ES-I3 (cell line): Measurements from ENCODE around the gene MAB21L3.

Source experiments
- H3K36me3 ChIP-seq: 2 replicates; pipeline ENCODE4 v1.6.1; 2013; ENCODE audit warnings: mild to moderate bottlenecking, low read length, control low read depth, moderate library complexity; ENCODE audit not compliant: insufficient read depth
- H3K4me1 ChIP-seq: 2 replicates; pipeline ENCODE4 v1.6.1; 2013; ENCODE audit warnings: mild to moderate bottlenecking, control low read depth, low read length; ENCODE audit not compliant: insufficient read depth
- H3K9ac ChIP-seq: 2 replicates; pipeline ENCODE4 v1.6.1; 2013; ENCODE audit warnings: low read depth, mild to moderate bottlenecking, low read length, moderate library complexity
- H3K9me3 ChIP-seq: 2 replicates; pipeline ENCODE4 v1.6.1; 2013; ENCODE audit warnings: mild to moderate bottlenecking, low read length, moderate library complexity; ENCODE audit not compliant: control insufficient read depth, insufficient read depth

MAB21L3 gene

DNA sequence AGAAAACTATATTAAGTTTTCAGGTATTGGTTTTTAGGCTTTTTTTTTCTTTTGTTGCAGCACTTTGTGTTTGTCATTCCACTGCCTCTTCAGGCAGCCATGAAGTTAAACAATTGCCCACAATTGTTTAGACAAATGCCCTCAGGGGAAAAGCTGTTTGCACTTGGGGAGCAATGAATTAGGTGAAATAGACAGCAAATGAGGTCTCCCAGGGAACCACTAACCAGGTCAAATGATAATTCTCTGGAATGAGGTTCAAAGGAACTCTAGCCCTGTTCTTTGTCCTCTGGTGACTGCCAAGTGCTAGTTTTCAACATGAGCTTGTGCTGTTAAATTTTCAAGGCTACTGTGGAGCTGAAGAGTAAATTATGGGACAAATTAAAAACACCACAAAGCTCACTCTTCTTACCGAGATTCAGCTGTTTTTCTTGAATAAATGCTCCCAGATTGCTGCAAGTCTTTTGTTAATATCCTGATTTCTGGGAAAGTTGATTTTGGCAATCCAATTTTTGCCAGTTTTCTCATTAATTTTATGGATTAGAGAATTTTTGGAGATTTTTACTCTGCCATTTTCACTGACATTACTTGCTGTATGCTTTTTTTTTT is 15.1 kb upstream of the MAB21L3 start:
- H3K36me3 ChIP-seq, result no peaks in the 10 kb centered on the region
- H3K9me3 ChIP-seq, result peaks cover 3% of the 10 kb centered on the region; the same call in 1 of the 2 replicates
- no peak overlapping the region for H3K9ac ChIP-seq
- no peaks in the 10 kb centered on the region for H3K4me1 ChIP-seq

DNA sequence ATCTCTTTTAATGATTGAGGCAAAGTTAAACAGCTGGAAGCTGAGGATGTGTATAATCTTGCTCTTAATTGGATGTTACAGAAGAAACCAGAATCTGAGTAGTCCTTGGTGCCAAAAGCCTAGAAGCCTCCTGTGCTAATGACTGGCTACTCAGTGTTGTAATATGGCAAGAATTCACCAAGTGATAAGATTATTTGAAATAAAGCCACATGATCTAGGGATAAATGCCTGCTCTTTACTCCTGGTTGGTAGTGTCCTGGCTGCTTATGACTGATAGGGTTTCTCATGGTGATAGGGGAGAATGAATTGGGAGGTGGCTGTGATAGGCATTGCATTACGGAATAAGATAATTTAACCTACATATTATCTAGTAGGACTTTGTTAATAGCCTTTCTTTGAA is 13.6 kb upstream of the MAB21L3 start:
- peaks cover 3% of the 10 kb centered on the region; the same call in 1 of the 2 replicates for H3K9me3 ChIP-seq
- H3K36me3 ChIP-seq, result no peaks in the 10 kb centered on the region
- no peaks in the 10 kb centered on the region for H3K4me1 ChIP-seq
- no peak overlapping the region for H3K9ac ChIP-seq

DNA sequence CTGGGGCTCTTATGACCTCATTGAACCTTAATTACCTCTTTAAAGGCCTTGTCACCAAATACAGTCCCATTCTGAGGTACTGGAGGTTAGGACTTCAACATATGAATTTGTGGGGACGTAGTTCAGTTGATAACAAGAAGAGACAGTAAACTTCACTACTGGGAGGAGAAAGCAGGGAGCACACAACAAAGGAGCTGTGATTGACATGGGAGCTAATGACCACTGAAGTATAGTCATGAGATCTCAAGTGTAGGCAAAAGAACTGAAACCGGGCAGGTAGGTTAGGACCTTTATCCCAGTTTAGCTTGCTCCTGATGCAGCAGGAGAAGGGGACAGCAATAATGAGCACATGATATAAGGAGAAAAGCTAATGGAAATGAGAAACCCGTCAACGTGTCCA is 11.8 kb upstream of the MAB21L3 start:
- no peaks in the 10 kb centered on the region for H3K4me1 ChIP-seq
- H3K9me3 ChIP-seq, result peaks cover 3% of the 10 kb centered on the region; the same call in 1 of the 2 replicates
- no peak overlapping the region for H3K9ac ChIP-seq

DNA sequence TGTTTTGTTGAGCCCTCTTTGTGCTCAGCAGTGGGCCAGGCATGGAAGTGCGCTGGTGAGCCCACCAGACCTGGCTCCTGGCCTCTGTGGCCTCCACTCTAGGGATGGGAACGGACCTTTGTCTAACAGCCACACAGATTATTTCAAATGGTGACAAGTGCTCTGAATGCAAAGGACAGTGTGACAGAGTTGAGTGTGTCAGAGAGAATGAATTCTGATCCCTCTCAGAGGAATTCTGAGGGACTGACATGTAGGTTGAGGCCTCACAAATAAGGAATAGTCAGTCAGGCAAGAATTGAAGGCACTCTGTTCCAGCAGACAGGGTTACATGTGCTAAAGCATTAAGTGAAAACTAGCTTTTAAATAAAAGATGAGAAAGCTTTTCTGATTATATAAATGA is 11.3 kb upstream of the MAB21L3 start:
- Histone ChIP-seq H3K4me1 (no peaks in the 10 kb centered on the region), H3K9me3 (peaks cover 3% of the 10 kb centered on the region; the same call in 1 of the 2 replicates), H3K36me3 (no peaks in the 10 kb centered on the region), H3K9ac (no peak overlapping the region)

More for the DNA sequence above, 11.8 kb upstream of the MAB21L3 start:
- no peaks in the 10 kb centered on the region for H3K36me3 ChIP-seq

DNA sequence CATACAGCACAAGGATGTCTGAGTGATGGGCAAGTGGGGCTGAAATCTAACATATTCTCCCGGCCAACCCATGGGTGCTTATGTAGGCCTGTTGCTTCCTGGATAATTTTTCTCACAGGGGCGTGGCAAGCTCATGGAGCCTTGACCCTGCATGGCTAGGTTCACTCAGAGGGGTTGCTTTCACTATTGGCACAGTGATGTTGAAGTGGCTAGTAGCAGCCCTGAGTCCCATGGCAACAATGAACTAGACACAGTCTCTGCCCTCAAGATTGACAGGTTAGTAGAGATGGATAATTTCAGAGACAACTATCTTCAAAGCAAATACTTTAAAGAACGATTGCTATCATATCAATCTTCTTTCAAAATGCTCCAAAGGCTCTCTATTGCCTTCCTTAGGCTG is 6.5 kb upstream of the MAB21L3 start:
- Histone ChIP-seq H3K9ac (no peak overlapping the region), H3K36me3 (no peaks in the 10 kb centered on the region), H3K4me1 (no peaks in the 10 kb centered on the region), H3K9me3 (no peaks in the 10 kb centered on the region)

DNA sequence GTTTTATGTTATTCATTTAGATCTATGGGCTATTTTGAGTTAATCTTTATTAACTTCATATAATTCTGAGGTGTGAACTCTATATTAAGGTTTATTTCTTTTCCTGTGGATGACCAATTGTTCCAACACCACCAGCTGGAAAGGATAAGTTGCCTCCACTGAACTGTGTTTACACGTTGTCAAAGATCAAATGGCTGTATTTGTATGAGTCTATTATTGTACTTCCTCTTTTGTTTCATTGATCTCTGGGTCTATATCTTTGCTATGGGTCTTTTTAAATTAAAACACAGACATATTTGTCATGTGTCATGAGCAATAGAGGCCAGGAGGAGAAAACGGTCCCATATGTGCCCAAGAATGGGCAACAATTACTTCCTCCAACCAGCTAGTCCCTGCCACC is 5.2 kb upstream of the MAB21L3 start:
- no peaks in the 10 kb centered on the region for H3K9me3 ChIP-seq

DNA sequence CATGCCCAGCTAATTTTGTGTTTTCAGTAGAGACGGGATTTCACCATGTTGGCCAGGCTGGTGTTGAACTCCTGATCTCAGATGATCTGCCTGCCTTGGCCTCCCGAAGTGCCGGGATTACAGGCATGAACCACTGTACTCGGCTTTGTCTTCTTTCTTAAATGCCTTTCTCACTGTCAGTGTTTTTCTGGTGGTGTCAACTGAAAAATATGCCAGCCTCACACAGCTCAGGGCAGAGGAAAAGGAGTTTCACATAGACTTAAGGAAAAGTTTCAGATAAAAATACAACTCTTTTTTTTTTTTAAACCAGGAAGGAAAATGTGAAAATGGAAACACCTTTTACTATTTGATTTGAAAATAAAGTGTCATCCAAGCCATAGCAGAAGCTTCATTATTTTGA is 4.6 kb upstream of the MAB21L3 start:
- no peak overlapping the region for H3K9ac ChIP-seq
- H3K36me3 ChIP-seq, result no peaks in the 10 kb centered on the region
- H3K4me1 ChIP-seq, result no peaks in the 10 kb centered on the region
- no peaks in the 10 kb centered on the region for H3K9me3 ChIP-seq

More for the DNA sequence above, 5.2 kb upstream of the MAB21L3 start:
- no peaks in the 10 kb centered on the region for H3K36me3 ChIP-seq
- H3K4me1 ChIP-seq, result no peaks in the 10 kb centered on the region
- no peak overlapping the region for H3K9ac ChIP-seq

DNA sequence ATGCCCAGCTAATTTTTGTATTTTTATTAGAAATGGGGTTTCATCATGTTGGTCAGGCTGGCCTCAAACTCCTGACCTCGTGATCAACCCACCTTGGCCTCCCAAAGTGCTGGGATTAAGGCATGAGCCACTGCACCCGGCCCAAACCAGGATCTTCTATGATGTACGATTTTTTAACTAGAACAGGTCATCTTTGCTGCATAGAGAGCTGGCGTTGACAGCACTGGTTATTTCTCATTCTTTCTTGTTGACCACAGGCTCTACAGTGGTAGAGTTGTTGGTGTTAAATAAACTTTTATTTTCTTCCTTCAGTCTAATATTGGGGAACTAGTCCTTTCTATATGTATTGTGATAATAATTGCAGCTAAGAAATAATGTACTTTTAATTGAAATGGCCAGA is 3.8 kb upstream of the MAB21L3 start:
- no peak overlapping the region for H3K9ac ChIP-seq
- H3K4me1 ChIP-seq, result no peaks in the 10 kb centered on the region
- no peaks in the 10 kb centered on the region for H3K9me3 ChIP-seq
- no peaks in the 10 kb centered on the region for H3K36me3 ChIP-seq

GRCh38 chr1:116111524-116112021 is 374 bp downstream of the MAB21L3 start:
- H3K4me1 ChIP-seq, result no peaks in the 10 kb centered on the region

DNA sequence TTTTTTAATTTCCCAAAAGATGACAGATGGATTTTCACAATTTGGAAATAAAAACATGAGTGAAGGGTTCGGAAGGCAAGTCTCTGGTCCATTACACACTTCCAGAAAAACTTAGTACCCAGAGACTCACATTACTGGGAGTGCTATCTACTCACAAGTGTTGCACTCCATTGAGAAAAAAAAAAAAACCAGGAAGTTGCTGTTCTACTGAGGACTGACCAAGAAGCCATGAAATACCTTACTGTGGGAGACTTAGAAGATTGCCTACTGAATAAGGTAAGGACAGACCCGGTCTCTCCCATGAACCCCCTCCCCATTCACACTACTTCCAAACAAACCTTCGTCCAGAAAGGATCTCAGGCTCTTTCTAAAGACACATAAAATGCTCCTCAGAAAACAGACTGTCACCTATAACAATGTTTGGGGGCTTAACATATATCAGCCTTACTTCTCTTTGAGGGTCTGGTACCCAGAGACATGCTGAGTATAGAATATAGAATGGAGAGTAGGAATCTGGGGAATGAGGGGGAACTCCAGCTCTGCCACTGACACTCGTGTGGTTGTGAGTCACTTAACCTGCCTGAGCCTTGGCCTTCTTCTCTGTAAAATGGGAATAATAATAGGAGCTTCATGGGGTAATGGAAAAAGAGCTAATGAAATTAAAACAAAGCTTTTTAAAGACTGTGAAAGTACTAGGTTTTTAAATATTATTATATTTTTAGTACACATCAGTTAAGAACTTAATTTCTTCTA is 1.4 kb downstream of the MAB21L3 start:
- H3K9ac ChIP-seq, result no peak overlapping the region
- no peaks in the 10 kb centered on the region for H3K9me3 ChIP-seq
- H3K4me1 ChIP-seq, result no peaks in the 10 kb centered on the region
- H3K36me3 ChIP-seq, result no peaks in the 10 kb centered on the region

More at GRCh38 chr1:116111524-116112021, 374 bp downstream of the MAB21L3 start:
- Histone ChIP-seq H3K36me3 (no peaks in the 10 kb centered on the region), H3K9me3 (no peaks in the 10 kb centered on the region), H3K9ac (no peak overlapping the region)

GRCh38 chr1:116113615-116114014 is 2.4 kb downstream of the MAB21L3 start:
- H3K4me1 ChIP-seq, result no peaks in the 10 kb centered on the region
- H3K36me3 ChIP-seq, result no peaks in the 10 kb centered on the region
- no peak overlapping the region for H3K9ac ChIP-seq
- H3K9me3 ChIP-seq, result no peaks in the 10 kb centered on the region

- Histone ChIP-seq H3K9me3 (no peaks in the 10 kb centered on the region), H3K9ac (no peak overlapping the region), H3K36me3 (no peaks in the 10 kb centered on the region), H3K4me1 (no peaks in the 10 kb centered on the region)
Observed at GRCh38 chr1:116115476-116116439, 4.6 kb downstream of the MAB21L3 start.

DNA sequence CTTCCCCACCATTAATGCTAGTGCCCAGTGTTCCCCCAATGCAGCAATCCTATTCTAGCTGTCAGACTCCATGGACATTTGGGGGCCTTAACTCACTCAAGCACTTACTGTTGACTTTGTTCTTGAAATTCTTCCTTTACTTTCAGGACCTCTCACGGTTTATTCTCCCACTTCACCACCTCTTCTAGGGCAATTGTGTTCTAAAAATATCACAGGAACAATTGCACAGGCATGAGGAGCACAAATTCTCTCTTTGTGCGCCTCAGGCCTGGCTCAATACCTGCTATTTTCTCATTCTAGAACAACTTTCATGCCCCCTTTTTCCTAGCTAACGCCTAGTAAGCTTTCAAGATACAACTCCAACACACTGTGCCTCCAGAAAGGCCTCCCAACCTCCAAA is 7.3 kb downstream of the MAB21L3 start:
- Histone ChIP-seq H3K9me3 (no peaks in the 10 kb centered on the region), H3K9ac (no peak overlapping the region), H3K36me3 (no peaks in the 10 kb centered on the region), H3K4me1 (no peaks in the 10 kb centered on the region)

DNA sequence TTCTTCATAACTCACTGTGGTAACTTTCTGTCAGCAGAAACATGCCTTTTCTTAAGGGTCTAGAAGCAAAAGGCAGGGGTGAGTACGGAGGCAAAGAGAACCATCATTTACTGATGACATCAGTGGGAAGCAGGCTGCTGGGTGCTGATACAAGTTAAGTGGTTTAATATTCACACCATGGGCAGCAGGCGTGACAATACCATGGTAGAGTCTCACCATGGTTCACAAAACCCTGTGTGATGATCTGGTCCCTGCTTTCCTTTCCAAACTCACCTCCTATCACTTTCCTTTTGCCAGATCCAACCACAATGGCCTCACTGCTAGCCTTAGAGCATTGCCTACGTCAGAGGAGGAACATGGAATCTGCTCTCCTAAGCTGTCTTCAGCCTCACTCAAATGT is 8.7 kb downstream of the MAB21L3 start:
- H3K9me3 ChIP-seq, result no peaks in the 10 kb centered on the region
- no peak overlapping the region for H3K9ac ChIP-seq
- H3K4me1 ChIP-seq, result no peaks in the 10 kb centered on the region
- no peaks in the 10 kb centered on the region for H3K36me3 ChIP-seq
